ENCODE data around the gene TNS1.
A peak's percentile ranks its signal among the peaks of the same experiment; 100 is the strongest.

The TNS1 gene

DNA sequence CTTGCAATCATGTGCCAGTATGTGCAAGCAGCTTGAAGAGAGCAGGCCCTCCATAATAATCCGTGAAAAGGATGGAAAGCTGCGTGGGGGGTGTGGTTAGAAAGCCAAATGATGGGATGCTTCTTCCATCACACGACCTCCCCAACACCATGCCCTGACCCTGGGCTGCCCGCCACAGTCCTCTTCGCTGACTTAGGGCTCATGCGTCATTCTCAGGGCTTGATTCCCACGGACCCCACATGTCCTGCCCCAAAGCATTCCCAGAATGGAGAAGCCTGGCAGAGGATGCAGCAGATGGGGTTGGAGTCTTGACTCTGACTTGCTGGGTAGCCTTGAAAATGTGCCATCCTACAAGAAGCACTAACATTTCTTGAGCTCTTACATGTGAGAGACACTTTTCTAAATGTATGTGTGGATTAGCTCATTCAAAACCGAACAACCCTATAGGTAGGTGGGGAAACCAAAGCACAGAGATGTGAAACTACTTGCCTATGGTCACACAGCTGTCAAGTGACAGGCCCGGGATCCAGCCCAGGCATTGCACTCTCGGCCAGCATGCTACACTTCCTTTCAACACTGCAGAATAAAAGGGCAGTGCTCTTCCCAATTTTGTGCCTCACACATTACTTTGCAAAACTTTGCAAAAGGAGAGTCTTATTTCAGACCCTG is 3.7 kb downstream of the TNS1 start:
- DNase-seq (ENCODE audit: low read depth in 3 of 3) = no peak

DNA sequence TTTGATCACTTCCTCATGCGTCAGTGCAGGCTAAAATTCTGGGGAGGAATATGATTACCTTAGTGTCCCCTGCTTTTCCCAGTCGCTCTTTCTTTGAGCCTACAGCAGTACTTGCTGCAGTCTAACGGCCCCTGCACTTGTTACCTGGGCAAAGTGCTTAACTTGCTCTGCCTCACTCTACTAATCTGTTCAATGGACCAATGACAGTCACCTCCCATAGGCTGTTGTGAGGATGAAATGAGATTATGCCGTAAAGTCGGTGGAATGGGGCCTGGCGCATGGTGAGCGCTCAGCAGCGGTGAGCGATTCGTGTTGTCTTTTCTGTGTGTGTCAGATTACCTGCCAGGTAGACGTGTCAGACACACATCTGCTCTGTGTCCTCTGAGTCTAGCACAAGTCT is 5.3 kb downstream of the TNS1 start:
- no peak for DNase-seq (ENCODE audit: low read depth in 3 of 3)

DNA sequence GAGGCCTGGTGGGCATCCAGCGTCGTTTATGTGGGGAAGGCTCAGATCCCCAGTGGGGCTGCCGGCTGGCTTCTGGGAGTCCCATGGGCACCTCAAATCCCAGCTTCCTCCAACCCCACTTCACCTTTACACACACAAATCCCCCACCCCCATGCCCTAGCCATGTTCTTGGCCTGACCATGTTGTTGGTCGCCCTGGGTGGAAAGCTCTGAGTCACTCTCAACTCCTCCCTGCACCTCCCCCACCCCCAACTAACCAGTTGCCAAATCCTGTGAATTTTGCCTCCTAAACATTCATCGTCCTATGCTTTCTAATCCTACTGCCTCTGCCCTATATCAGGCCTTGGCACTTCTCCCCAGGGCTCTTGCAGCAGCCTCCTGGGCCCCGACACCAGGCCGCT is 6.4 kb downstream of the TNS1 start:
- no peak for DNase-seq (ENCODE audit: low read depth in 3 of 3)

DNA sequence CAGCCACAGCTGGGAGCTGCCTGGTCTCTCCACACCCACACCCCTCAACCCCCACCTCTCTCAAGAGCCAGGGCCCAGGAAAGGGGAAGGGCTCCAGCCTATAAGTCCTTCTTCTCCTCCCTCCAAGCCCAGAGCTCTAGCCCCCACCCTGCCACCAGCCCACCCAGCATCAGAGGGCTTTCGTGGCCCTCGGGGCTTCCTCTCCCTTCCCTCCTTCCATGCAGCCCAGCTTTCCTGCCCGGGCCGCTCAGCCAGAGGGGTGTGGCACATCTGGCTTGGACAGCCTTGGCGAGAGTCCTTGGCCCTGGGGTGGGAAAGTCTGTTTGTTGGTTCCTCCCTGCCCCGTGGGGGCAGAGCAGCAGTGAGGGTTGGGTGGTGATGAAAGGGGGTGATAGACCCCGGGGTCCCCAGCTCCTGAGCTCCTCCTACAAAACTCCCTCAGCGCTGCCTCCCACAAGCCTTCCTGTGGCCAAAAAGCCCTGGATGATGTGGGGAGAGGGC is 7.0 kb downstream of the TNS1 start:
- DNase-seq (ENCODE audit: low read depth in 3 of 3) = no peak

DNA sequence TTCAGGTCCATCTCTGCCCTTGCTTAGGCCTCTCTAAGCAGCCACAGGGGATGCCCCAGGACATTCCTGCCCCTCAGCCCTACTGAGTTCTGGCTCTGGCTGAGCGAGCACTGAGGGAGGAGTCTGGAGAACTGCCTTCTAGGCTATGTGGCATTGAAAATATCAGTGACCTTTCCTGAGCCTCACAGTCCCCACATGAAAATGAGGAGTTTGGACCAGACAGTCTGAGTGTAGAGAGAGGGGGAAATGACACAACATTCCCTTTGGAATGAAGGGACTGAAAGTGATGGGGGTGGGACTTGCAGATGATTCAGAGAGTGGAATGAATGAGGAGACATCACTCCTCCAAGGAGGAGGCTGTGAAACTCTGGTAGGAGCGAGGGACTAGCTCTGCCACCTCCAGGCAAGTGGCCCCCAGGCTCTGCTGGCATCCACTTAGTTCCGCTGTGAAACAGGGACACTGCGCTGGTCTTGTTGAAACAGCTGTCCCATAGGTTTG is 8.0 kb downstream of the TNS1 start:
- DNase-seq (ENCODE audit: low read depth in 3 of 3) = no peak

DNA sequence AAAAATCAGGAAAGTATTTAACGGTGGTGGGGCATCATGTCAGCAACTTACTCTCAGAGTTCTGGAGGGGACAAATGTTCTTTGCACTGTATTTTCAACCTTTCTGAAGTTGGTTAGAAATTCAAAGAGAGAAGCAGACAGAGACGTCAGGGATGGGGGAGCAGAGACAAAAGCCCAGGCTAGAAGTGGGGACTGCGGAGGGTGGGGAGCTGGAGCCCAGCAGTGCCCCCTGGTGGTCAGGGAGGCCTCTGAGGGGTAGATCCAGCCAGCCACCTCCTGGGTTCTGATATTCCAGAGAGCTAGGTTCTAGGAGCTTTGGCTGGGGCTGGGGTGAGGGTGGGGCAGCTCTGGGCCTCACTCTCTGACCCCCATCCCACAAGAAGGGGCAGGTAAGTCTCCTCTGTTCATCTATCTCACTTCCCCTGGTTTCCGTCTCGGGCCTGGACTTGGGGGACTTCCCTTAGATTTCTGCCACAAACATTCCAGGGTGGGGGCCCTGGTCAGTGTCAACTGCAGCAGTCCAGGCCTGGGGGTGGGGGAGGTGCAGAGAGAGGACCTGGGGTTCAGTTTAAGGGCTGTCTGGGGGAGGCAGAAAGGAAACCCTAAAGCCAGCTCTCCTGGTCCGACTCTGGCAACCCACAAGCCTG is 8.9 kb downstream of the TNS1 start:
- DNase-seq (ENCODE audit: low read depth in 3 of 3) = peak; percentile 11 to 62 (median 32)

DNA sequence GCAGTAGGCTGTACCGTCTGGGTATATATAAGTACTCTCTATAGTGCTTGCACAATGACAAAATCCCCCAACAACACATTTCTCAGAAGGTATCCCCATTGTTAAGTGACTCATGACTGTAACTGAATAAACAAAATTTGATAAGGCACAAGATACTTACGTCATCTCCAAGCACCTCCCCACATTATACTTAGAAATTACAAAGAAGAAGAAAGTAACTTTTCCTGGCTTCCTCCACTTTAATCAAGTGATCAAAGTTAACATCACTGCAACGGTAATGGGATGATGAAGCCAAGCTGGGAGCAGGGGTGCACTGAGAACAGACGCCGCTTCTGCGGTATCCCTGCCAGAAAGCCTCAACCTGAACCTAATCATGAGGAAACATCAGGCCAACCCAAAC is 9.7 kb downstream of the TNS1 start:
- DNase-seq (ENCODE audit: low read depth in 3 of 3) = no peak

DNA sequence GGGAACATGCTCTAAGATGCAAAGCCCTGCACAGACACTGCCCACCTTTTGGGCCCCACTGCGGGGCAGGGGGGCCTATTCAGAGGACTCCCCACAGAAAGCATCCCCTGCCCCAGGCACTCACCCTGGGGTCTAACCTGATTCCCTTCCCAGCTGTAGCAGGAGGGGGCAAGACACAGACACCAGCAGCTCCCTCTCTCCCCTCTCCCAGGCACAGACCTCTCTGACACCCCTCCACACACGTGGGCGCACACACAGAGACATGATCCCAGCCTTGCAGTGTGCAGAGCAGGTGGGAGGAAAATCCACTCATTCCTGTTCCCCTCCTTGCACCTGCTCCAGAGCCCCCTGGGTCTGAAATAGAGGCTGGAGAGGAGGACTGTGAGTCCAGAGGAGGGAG is 10.7 kb downstream of the TNS1 start:
- no peak for DNase-seq (ENCODE audit: low read depth in 3 of 3)

DNA sequence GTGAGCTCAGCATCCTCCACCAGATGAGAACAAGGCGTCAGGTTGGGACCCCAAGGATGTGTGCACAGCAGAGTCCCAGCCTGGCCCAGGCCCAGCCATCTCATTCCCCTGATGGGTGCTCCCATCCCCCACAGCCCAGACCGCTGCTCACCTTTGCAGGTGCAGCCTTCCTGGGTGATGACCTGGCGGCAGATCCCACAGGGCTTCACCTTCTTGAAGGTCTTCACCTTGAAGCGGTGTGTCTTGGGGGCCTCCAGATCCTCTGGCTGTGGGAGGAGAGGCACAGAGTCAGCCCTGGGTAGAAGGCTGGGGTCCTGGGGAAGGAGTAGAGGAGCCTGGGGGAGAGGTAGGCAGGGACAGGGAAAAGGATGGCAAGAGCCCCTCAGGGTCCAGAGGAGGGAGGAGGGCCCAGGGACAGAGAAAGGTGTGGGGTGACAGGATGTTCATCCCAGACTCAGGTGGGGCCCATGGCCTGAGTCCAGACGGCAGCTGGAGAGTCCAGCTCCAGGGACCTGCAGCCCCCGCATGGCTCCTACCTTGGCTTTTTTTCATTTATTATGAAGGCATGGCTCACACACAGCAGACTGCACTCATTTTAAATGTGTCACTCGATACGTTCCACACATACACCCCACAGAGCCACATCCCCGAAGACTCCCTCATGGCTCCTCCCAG is 11.9 kb downstream of the TNS1 start:
- DNase-seq (ENCODE audit: low read depth in 3 of 3) = no peak

DNA sequence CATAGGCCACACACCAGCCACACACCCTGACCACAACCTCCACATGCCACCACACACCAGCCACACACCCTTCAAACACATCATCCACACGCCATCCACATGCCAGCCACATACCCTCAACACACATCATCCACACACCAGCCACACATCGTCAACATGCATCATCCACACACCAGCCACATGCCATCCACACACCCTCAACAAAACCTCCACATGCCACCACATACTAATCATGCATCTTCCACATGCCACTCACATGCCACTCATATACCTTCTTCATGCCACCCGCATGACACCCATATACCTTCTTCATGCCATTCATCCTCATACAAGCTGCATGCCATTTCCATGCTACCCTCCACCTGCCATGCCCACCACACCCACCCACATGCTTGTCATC is 12.4 kb downstream of the TNS1 start:
- DNase-seq (ENCODE audit: low read depth in 3 of 3) = no peak

DNA sequence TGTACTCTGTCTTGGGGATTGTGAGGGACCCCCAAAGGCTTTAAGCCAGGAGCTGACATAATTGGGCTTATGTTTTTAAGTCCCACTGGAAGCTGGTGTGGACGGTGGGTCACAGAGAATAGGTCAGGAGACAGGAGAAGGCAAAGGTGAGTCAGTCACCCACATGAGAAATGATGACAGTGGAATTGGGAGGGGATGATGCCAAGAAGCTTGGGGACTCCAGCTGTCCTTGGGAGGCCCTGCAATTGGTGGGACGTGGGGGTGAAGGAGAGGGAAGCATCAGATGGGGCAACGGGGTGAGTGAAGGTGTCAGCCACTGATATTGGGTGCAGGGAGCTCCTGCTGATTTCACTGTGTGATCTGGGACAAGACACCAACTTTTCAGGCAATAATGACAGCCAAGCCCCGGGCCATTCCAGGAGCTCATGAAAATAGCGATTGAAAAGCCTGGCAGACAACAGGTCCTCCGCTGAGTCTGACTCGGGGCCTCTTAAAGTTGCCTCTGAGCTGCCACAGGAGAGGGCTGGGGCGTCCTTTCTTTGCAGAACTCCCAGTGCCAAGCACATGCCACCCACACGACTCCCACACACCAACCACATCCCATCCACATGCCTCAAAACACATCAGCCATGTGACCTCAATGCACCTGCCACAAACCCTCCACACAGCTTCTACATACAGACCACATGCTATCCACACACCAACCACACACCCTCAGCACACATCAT is 13.4 kb downstream of the TNS1 start:
- no peak for DNase-seq (ENCODE audit: low read depth in 3 of 3)

DNA sequence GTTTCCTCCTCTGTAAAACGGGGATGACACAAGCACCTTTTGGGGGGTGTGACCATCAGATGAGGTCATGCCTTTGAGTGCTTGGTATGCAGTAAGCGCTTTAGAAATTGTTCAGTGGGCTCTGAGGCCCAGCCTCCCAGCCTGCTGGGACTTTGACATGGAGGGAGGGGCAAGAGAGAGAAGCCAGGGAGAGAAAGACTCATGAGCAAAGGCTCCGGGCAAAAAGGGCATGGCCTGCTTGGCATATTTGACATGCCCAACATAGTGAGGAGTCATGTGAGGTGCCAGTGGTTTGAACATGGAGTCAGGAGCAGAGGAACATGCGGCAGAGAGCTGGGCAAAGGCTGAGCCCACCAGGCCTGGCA is 14.0 kb downstream of the TNS1 start:
- DNase-seq (ENCODE audit: low read depth in 3 of 3) = no peak

DNA sequence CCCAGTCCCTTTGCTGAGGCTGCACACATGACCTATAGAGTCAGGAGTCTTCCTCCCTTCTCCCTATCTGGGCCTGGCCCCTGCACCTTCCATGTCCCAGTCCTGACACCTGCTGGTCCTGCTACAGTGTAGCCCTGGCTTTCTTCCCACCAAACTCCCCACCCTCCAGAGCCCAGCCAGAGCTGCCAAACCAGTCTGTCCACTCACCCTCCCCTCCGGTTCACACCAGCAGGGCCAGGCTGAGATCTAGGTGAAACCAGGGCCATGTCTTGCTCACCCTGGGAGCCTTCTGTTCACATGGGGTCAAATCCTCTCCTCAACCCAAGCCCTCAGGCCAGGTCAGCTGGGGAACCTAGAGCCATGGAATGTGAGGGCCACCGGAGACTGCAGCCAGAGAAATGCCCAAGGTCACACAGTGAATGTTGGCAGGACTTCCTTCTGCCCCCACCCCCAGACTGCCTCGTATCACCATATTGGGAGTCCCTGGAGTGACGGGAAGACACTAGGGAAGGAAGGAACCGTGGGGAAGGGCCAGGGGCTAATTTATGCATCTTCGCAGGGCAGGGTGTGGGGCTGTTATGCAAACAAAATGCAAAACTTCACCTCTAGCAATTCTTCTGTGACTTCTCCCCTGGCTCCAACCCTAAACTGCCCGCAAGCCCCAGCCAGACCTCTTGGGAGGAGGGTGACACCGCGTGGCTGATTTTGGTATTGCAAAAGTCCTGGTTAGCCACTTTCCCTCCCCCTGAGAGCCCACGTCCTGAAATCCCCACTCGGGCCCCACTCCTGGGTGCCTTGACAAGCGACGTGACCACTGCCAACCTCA is 14.6 kb downstream of the TNS1 start:
- DNase-seq (ENCODE audit: low read depth in 3 of 3) = peak; percentile 56 to 69 (median 56)

DNA sequence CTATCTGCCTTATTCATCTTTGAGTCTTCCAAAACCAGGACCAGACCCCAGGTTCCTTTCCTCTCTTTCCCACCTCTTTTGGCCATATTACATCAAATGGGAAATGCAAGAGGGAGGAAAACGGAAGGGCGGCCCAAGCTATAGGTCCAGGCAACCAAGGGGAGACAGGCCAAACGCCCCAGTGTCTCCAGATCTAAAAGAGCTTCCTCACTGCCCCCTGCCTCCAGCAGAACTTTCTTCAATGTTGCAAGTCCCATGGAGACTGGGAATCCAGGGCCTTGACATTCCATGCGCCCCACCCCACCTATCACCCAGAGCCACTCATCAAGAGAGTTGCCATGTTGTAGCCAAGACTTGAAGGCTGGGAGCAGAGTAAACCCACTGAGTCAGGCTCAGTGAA is 15.4 kb downstream of the TNS1 start:
- DNase-seq (ENCODE audit: low read depth in 3 of 3) = no peak

DNA sequence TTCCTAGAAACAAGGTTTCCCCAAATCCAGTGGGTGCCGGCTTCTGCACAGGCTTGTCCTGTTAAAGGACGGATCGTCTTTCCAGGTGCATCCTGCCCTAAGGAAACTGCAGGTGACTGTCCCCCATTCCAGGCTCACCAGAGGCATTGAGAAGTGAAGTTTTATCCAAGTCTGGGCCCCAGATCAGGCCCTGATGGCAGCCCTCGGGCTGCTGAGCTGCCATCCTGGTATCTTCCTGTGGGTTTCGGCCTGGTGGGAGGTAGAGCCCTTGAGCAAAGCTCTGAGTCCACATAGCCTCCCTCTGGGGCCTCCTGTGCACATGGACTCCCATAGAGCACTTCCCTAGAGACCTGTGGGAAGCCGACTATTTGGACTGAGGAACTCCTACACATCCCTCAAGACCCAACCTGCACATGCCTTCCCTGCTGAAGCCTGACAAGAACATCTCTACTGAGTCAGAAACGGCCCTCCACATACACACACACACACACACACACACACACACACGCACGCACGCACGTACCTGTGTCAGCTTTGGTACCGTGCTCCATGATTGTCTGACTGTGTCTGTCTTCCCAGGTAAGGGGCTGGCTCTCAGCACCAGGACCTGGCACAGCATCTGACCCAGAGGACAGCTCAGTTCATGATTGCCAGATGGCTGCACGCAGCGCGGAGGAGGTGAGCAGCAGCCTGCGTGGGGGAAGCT is 16.4 kb downstream of the TNS1 start:
- no peak for DNase-seq (ENCODE audit: low read depth in 3 of 3)

DNA sequence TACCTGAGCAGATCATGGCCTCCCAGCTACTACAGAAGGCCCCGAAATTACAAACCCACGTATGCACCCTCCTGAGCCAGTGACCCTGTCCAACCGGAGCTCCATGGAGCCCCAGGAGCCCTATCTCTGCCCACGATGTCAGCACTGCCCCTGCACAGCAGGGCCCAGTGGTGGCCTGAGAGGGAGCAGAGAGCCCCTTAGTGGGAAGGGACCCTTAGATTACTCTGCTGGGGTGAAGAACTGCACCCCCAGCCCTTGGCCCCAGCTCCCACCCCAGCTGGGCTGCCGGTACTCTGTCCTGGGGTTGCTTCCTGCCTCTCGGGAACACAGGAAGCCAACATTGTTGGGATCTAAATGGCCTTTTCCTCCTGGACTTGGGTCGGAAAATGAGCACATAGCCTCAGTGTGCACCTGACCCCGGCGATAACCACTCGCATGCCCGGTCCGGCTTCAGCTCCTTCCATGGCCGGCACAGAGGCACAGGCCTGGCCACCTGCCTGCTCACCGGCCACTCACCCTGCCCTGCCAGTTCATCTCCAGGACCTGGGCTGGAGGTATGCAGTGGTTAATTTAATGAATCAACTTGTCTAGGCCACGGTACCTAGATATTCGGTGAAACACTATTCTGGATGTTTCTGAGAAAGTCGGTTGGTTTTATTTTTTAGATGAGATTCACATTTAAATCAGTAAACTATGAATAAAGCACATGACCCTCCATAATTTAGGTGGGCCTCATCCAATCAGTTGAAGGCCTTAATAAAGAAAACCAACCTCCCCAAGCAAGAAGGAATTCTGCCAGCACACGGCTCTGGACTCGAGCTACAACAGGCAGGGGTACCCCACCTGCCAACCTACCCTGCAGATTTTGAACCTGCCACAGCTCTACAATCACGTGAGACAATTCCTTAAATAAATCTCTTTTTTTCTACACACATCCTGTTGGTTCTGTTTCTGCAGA is 19.2 kb downstream of the TNS1 start:
- DNase-seq (ENCODE audit: low read depth in 3 of 3) = no peak

DNA sequence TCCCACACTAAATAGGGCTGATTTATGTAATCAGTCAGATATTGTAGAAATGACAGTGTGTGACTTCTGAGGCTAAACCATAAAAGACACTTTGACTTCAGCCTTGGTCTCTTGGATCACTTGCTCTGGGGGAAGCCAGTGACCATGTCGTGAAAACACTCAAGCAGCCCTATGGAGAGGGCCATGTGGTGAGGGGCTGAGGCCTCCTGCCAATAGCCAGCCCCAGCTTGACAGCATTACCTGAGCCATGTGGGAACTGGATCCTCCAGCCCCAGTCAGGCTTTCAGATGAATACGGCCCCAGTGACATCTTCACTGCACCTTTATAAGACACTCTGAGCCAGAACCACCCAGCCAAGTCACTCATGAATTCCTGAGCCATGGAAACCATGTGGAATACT is 20.8 kb downstream of the TNS1 start:
- DNase-seq (ENCODE audit: low read depth in 3 of 3) = no peak

DNA sequence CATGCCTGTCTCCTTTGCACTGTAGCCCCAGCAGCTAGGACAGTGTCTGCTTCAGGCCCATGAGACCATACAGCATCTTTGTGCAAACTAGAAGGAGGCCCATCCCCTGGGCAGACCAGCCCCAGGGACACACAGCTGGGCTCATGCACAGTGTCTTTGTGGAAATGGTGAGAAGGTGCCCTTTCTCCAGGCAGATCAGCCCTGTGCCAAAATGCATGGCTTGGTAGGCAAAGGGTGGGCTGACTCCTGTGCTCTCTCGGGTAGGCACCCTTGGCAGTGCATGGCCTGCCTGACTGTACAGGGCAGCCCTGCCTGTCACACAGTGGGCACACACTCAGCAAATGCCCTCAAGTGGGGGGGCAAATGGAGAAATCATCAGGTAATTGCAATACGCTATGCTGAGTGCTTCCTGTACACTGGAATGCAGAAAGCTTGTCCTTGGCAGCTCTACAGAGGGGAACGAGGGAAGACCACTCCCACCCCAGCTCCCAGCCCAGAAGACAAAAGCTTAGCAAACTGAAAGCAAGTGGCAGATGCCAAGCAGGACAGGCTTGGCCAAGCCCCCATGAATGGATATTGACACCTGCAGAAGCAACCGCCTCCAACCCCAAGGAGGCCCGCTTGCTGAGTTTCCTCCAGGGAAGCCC is 21.6 kb downstream of the TNS1 start:
- DNase-seq (ENCODE audit: low read depth in 3 of 3) = no peak

DNA sequence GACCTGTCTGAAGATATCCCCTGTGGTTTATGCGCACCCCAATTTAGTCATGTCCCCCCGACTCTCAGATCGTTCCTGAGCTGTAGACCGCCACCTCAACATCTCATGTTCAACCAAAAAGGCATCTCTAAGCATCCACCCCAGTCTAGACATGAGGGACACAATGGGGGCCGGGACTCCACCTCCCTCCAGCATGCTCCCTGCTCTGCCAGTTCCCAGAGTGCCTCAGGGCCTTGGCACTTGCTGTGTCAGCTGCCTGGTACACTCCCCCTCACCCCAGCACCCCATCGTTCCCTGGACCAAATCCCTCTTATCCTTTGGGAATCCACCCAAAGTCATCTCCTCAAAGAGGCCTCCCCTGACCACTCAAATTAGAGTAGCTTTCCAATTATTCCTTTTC is 22.2 kb downstream of the TNS1 start:
- DNase-seq (ENCODE audit: low read depth in 3 of 3) = no peak

All from stimulated activated CD4-positive, alpha-beta T cell treated with anti-CD3 and anti-CD28 coated beads, TNF-alpha, amount 100 ng/mL, for 48 hours (primary cell).